HepG2 (cell line): ENCODE measurements around the gene CEP104. TPM values are rescaled to one million over a fixed set of nuclear protein-coding genes. Genes with fewer than 3 reads are reported as not detected.

Experiments used
- ATAD3A ChIP-seq: sonication (generic); formaldehyde crosslinking; IDR thresholded peaks from 2 replicates; pipeline ENCODE4 v1.4.0; 2020; ENCODE audit warnings: missing genetic modification reagents
- ATF5 ChIP-seq: sonication (generic); formaldehyde crosslinking; IDR thresholded peaks from 2 replicates; pipeline ENCODE4 v1.4.0; 2020; ENCODE audit warnings: mild to moderate bottlenecking, low read depth, missing genetic modification reagents
- BCLAF1 ChIP-seq: fragments of 450-650 bp; IDR thresholded peaks from 2 replicates; pipeline ENCODE4 v1.6.1; 2017; ENCODE audit warnings: mild to moderate bottlenecking
- CBFB ChIP-seq: sonication (generic); formaldehyde crosslinking; IDR thresholded peaks from 2 replicates; pipeline ENCODE4 v1.4.0; 2020; ENCODE audit warnings: missing genetic modification reagents
- CHD4 ChIP-seq: fragments of 200-600 bp; sonication (generic); IDR thresholded peaks from 2 replicates; pipeline ENCODE4 v1.7.0; 2017; ENCODE audit warnings: mild to moderate bottlenecking, low read length, borderline replicate concordance
- DR1 ChIP-seq: sonication (generic); formaldehyde crosslinking; IDR thresholded peaks from 2 replicates; pipeline ENCODE4 v1.8.0; 2021; ENCODE audit warnings: mild to moderate bottlenecking, missing genetic modification reagents, inconsistent platforms
- ELF4 ChIP-seq: sonication (generic); formaldehyde crosslinking; IDR thresholded peaks from 2 replicates; pipeline ENCODE4 v1.5.0; 2020; ENCODE audit warnings: missing genetic modification reagents, mild to moderate bottlenecking, moderate library complexity, borderline replicate concordance
- KLF13 ChIP-seq: sonication (generic); formaldehyde crosslinking; IDR thresholded peaks from 2 replicates; pipeline ENCODE4 v1.4.0; 2020; ENCODE audit warnings: mild to moderate bottlenecking, missing genetic modification reagents
- LCORL ChIP-seq, 2 experiments: fragments of 450-650 bp in 1 of 2; sonication (generic) in 1 of 2; formaldehyde crosslinking in 1 of 2; IDR thresholded peaks; 2 replicates each; pipeline versions ENCODE4 v1.5.0 to v1.6.1; 2017 to 2020; ENCODE audit warnings: antibody characterized with exemption in 1 of 2, missing genetic modification reagents in 1 of 2
- MEIS1 ChIP-seq: sonication (generic); formaldehyde crosslinking; IDR thresholded peaks from 2 replicates; pipeline ENCODE4 v1.9.0; 2021; ENCODE audit warnings: mild to moderate bottlenecking, missing genetic modification reagents, moderate library complexity, borderline replicate concordance
- NCOA2 ChIP-seq: sonication (generic); formaldehyde crosslinking; IDR thresholded peaks from 2 replicates; pipeline ENCODE4 v1.8.0; 2022; ENCODE audit warnings: inconsistent platforms
- NFYC ChIP-seq: IDR thresholded peaks from 2 replicates; pipeline ENCODE4 v1.6.1; 2016; ENCODE audit warnings: missing genetic modification reagents, missing compliant biosample characterization
- ONECUT2 ChIP-seq: sonication (generic); formaldehyde crosslinking; IDR thresholded peaks from 2 replicates; pipeline ENCODE4 v1.4.0; 2020; ENCODE audit warnings: missing genetic modification reagents
- POGZ ChIP-seq: sonication (generic); formaldehyde crosslinking; IDR thresholded peaks from 2 replicates; pipeline ENCODE4 v1.4.0; 2020; ENCODE audit warnings: mild to moderate bottlenecking, missing genetic modification reagents
- POLR2AphosphoS5 ChIP-seq: IDR thresholded peaks from 2 replicates; pipeline ENCODE4 v1.6.1; 2012; ENCODE audit warnings: low read depth, low read length
- RAD21 ChIP-seq: fragments of 450-650 bp; formaldehyde crosslinking; IDR thresholded peaks from 2 replicates; pipeline ENCODE4 v1.5.0; 2020; ENCODE audit warnings: mild to moderate bottlenecking
- U2AF1 ChIP-seq: fragments of 200-400 bp; formaldehyde crosslinking; optimal IDR thresholded peaks from 2 replicates; pipeline ENCODE3; 2017; ENCODE audit warnings: mild to moderate bottlenecking, low read depth, low read length
- YEATS2 ChIP-seq: sonication (generic); formaldehyde crosslinking; IDR thresholded peaks from 2 replicates; pipeline ENCODE4 v1.4.0; 2020; ENCODE audit warnings: missing genetic modification reagents, borderline replicate concordance
- ZBTB42 ChIP-seq: sonication (generic); formaldehyde crosslinking; IDR thresholded peaks from 2 replicates; pipeline ENCODE4 v1.5.0; 2020; ENCODE audit warnings: mild to moderate bottlenecking, missing genetic modification reagents
- ZFP1 ChIP-seq: IDR thresholded peaks from 2 replicates; pipeline ENCODE4 v1.6.1; 2016
- ZFYVE20 ChIP-seq: sonication (generic); formaldehyde crosslinking; IDR thresholded peaks from 2 replicates; pipeline ENCODE4 v1.8.0; 2023; ENCODE audit warnings: low read depth, mild to moderate bottlenecking, moderate library complexity, missing genetic modification reagents, borderline replicate concordance
- ZNF263 ChIP-seq: sonication (generic); formaldehyde crosslinking; IDR thresholded peaks from 2 replicates; pipeline ENCODE4 v1.4.0; 2020; ENCODE audit warnings: missing genetic modification reagents
- ZNF557 ChIP-seq: sonication (generic); formaldehyde crosslinking; IDR thresholded peaks from 2 replicates; pipeline ENCODE4 v1.4.0; 2020; ENCODE audit warnings: missing genetic modification reagents
- polyA plus RNA-seq, 8 experiments: library from polyadenylated mRNA; depleted of rRNA in 3 of 8; stranded (reverse) in 7 of 8; unstranded in 1 of 8; fragments of >200 nt; fragmentation: Illumina TruSeq in 4 of 8; extraction: Trizol in 4 of 8; gene quantifications; 2 replicates each; pipeline versions ENCODE4 v1.2.1 to v1.2.3, GENCODE V29; 2011 to 2016; ENCODE audit warnings: low read depth in 4 of 8, missing spikeins in 1 of 8, mixed read lengths in 1 of 8; ENCODE audit not compliant: insufficient read depth in 1 of 8
- total RNA-seq, 5 experiments: library from RNA; depleted of rRNA; stranded (reverse); fragments of >200 nt; fragmentation: Illumina TruSeq; extraction: Trizol; gene quantifications; 2 replicates each; pipeline ENCODE4 v1.2.3, GENCODE V29; 2016; ENCODE audit warnings: low read depth in 1 of 5
- TF ChIP-seq, protein P1 (sequence below): sonication (generic); formaldehyde crosslinking; IDR thresholded peaks from 2 replicates; pipeline ENCODE4 v1.4.0; 2020; ENCODE audit warnings: mild to moderate bottlenecking, missing genetic modification reagents

CEP104 gene
- total and polyA plus RNA-seq, 2 of the 13 experiments (the other 11 are each of a cell fraction or from before 2014, with no cell fraction given), result 20.4 to 30.1 TPM

DNA sequence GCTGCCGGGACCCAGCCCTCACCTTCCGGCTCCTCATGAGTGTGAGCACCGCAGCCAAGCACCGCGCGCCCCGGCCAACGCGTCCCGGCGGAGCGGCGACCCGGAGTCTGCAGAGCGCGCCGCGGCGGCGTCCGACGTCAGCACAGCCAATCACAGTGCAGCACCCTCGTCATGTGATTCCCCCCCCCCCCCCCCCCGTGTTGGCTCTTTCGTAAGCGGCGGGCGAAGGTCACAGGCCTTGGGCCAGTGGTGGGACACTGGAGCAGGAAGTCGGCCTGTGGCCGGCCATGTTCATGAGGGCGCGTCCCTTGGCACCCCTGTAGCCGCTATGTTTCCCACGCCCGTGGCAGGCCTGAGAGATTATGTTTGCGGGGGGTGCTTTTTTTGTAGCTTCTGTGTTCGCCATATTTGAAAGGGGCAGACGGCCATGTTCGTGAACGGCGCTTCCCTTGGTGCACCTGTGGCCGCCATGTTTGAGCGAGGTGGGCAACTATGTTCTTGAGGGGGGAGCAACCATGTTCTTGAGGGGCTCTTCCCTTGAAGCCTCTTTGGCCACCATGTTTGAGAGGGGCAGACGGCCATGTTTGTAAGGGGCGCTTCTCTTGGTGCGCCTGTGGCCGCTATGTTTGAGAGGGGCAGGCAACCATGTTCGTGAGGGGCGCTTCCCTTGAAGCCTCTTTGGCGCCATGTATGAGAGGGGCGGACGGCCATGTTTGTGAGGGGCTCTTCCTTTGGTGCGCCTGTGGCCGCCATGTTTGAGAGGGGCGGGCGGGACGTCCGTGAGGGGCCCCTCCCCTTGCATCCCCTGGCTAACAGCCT is 43.3 kb upstream of the CEP104 start, which contains the start of gene C1orf174 (continued):
- TF ChIP-seq U2AF1, result peak; percentile 77
- TF ChIP-seq ZNF263 (CRISPR knock-in tag), result 0 out of 2 replicates have a peak, but pooled peaks have one; percentile 14
- TF ChIP-seq NFYC (CRISPR knock-in tag), result peak; percentile 80
- no peak; the same call in 1 of the 2 replicates for TF ChIP-seq NCOA2
- TF ChIP-seq ZBTB42 (CRISPR knock-in tag), result peak; percentile 18; the same call in 1 of the 2 replicates
- peak; percentile 45; the same call in 1 of the 2 replicates for TF ChIP-seq DR1
- TF ChIP-seq ZNF557 (CRISPR knock-in tag), result no peak
- TF ChIP-seq POLR2AphosphoS5, result peak; percentile 66
- TF ChIP-seq KLF13, result no peak
- TF ChIP-seq CBFB (CRISPR knock-in tag), result no peak; the same call in none of the 2 replicates
- TF ChIP-seq YEATS2 (CRISPR knock-in tag), result peak; percentile 19; the same call in 1 of the 2 replicates
- TF ChIP-seq ATF5 (CRISPR knock-in tag), result no peak
- peak; percentile 53; the same call in 1 of the 2 replicates for TF ChIP-seq ELF4
- TF ChIP-seq LCORL (IDR thresholded peaks at IDR 0.05), result no peak
- TF ChIP-seq LCORL (CRISPR knock-in tag; IDR thresholded peaks at IDR 0.05), result no peak
- TF ChIP-seq CHD4, result no peak; the same call in 1 of the 2 replicates
- no peak for TF ChIP-seq ZFP1 (CRISPR knock-in tag)
- no peak for TF ChIP-seq BCLAF1
- no peak for TF ChIP-seq ZFYVE20 (CRISPR knock-in tag)
- no peak for TF ChIP-seq RAD21 (CRISPR knock-in tag)
- TF ChIP-seq ONECUT2, result no peak
- TF ChIP-seq MEIS1, result peak; percentile 29; the same call in 1 of the 2 replicates
- TF ChIP-seq, protein P1, sequence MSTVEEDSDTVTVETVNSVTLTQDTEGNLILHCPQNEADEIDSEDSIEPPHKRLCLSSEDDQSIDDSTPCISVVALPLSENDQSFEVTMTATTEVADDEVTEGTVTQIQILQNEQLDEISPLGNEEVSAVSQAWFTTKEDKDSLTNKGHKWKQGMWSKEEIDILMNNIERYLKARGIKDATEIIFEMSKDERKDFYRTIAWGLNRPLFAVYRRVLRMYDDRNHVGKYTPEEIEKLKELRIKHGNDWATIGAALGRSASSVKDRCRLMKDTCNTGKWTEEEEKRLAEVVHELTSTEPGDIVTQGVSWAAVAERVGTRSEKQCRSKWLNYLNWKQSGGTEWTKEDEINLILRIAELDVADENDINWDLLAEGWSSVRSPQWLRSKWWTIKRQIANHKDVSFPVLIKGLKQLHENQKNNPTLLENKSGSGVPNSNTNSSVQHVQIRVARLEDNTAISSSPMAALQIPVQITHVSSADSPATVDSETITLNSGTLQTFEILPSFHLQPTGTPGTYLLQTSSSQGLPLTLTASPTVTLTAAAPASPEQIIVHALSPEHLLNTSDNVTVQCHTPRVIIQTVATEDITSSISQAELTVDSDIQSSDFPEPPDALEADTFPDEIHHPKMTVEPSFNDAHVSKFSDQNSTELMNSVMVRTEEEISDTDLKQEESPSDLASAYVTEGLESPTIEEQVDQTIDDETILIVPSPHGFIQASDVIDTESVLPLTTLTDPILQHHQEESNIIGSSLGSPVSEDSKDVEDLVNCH (CRISPR knock-in tag), result no peak
- peak; percentile 52; the same call in 1 of the 2 replicates for TF ChIP-seq POGZ (CRISPR knock-in tag)
- TF ChIP-seq ATAD3A (CRISPR knock-in tag), result no peak
